Measurements from ENCODE around the gene EDIL3.

- TF ChIP-seq CTCF (IDR thresholded peaks at IDR 0.05) (no peak), POLR2A (IDR thresholded peaks at IDR 0.05) (no peak)
Observed at GRCh38 chr5:84374568-84374967, 10.1 kb downstream of the EDIL3 start.
